Thymus (tissue), 2 donors: ENCODE measurements around the gene COQ6. TPM values are rescaled to one million over a fixed set of nuclear protein-coding genes. Genes with fewer than 3 reads are reported as not detected.

Source experiments
- polyA plus RNA-seq: library from polyadenylated mRNA; stranded (reverse); fragments of 200-250 nt; gene quantifications from one replicate; pipeline ENCODE4 v1.2.3, GENCODE V29; 2013
- total RNA-seq: library from RNA; stranded (reverse); fragments of 120-200 nt; gene quantifications from one replicate; pipeline ENCODE4 v1.2.4, GENCODE V29; 2013
- donor health status: healthy.

The COQ6 gene
- total and polyA plus RNA-seq, 2 donors = 13.3 to 19.5 TPM

Other genes with a start within 250 kb of the COQ6 start
- 5.0 TPM for gene PNMA1, start 235.9 kb upstream of the COQ6 start, total RNA-seq
- 31.2 TPM for gene PNMA1, start 235.9 kb upstream of the COQ6 start, polyA plus RNA-seq
- gene PTGR2, start 98.5 kb upstream of the COQ6 start, total RNA-seq = 4.9 TPM
- gene PTGR2, start 98.5 kb upstream of the COQ6 start, polyA plus RNA-seq = 7.9 TPM
- gene ZNF410, start 63.4 kb upstream of the COQ6 start, total RNA-seq = 45.0 TPM
- 53.4 TPM for gene ZNF410, start 63.4 kb upstream of the COQ6 start, polyA plus RNA-seq
- 1.7 TPM for gene FAM161B, start 208 bp upstream of the COQ6 start, total RNA-seq
- gene FAM161B, start 208 bp upstream of the COQ6 start, polyA plus RNA-seq = 4.1 TPM
- 3.5 TPM for gene ENTPD5, start 69.0 kb downstream of the COQ6 start, total RNA-seq
- 6.2 TPM for gene ENTPD5, start 69.0 kb downstream of the COQ6 start, polyA plus RNA-seq
- gene BBOF1, start 69.0 kb downstream of the COQ6 start, total RNA-seq = 4.2 TPM
- gene BBOF1, start 69.0 kb downstream of the COQ6 start, polyA plus RNA-seq = 5.1 TPM
- gene ALDH6A1, start 134.2 kb downstream of the COQ6 start, total RNA-seq = 8.6 TPM
- gene ALDH6A1, start 134.2 kb downstream of the COQ6 start, polyA plus RNA-seq = 9.2 TPM
- gene LIN52, start 134.7 kb downstream of the COQ6 start, total RNA-seq = 11.6 TPM
- 8.9 TPM for gene LIN52, start 134.7 kb downstream of the COQ6 start, polyA plus RNA-seq